HG03521 (cell line): ENCODE measurements around the gene PTPRB.

Experiments
- ATAC-seq: cut with Tn5 transposase; IDR thresholded peaks from one replicate; pipeline ENCODE4 v1.9.1; 2021; ENCODE audit warnings: mild to moderate bottlenecking, moderate library complexity; ENCODE audit not compliant: unreplicated experiment

The PTPRB gene

DNA sequence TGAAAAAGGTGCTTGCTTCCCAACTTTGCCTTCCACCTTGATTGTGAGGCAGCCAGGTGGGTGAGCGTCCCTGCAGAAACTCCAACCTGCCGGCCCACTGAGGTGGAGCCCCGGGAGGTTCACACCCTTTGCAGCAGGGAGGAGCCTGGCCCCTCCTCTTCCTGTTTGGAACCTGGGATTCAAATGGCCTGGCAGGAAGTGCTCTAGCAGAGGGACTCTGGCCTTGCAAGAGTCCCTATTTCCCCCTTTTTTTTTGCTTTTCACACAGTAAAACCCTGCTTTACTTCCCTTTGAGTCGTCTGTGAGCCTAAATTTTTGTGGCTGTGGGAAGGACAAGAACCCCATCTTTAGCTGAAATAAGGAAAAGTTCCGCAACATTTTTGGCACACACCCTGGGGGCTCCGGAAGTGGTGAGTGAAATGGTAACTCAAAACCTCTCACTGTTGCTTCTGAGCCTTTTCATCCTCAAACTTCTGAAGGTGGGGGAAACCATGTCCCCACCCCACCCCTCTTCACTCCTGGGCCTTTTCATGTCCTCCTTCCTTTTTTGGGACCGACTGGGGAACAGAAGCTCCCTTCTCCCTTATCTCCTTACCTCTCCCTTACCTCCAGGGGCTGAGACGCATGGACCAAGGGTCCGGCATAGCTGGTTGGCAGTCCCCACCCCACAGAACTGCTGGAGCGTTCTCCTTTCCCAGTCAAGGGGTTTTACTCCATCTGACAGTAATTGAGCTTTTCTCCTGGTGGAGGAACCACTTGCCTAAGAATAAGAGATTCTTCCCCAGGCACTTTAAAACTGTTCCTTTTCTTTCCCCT lies 169.1 kb downstream of the PTPRB start:
- no peak for ATAC-seq

DNA sequence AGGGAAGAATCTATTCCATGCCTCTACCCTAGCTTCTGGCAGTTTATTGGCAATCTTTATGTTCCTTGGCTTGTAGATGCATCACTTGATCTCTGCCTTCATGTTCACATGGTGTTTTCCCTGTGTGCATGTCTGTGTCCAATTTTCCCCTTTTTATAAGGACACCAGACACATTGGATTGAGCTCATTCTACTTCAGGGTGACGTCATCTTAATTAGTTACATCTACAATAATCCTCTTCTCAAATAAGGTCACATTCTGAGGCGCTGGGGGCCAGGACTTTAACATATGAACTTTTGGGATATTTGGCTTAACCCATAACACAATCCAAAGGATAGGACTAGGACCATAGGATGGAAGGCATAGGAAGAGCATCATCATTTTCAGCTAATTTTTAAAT lies 169.8 kb downstream of the PTPRB start:
- no peak for ATAC-seq

DNA sequence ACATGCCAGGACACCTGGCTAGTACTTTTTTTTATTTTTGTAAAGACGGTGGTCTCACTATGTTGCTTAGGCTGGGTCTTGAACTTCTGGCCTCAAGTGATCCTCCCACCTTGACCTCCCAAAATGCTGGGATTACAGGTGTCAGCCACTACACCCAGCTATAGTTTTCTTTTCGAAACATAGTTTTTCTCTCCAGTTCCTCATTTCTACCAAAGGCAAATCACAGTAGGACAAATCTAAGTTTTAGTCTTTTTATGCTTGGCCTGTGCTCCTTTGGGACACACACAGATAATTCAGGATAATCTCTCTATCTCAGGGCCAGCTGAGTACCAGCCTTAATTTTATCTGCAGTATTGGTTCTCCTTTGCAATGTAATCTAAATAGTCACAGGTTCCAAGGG lies 170.5 kb downstream of the PTPRB start:
- no peak for ATAC-seq
